SK-N-MC (cell line): ENCODE measurements around the gene IFT80.

Source experiments
- EZH2 ChIP-seq: fragments of 200-600 bp; sonication (generic); IDR thresholded peaks from one replicate; pipeline ENCODE4 v1.6.1; 2017; ENCODE audit warnings: antibody characterized with exemption
- FOXP2 ChIP-seq: optimal IDR thresholded peaks from 2 replicates; pipeline ENCODE3; 2011; ENCODE audit warnings: mild to moderate bottlenecking, moderate library complexity; ENCODE audit not compliant: insufficient read depth; ENCODE audit errors: extremely low read length, control extremely low read depth
- POLR2AphosphoS5 ChIP-seq: IDR thresholded peaks from 2 replicates; pipeline ENCODE4 v1.6.1; 2012; ENCODE audit warnings: mild to moderate bottlenecking, low read depth, low read length, borderline replicate concordance

DNA sequence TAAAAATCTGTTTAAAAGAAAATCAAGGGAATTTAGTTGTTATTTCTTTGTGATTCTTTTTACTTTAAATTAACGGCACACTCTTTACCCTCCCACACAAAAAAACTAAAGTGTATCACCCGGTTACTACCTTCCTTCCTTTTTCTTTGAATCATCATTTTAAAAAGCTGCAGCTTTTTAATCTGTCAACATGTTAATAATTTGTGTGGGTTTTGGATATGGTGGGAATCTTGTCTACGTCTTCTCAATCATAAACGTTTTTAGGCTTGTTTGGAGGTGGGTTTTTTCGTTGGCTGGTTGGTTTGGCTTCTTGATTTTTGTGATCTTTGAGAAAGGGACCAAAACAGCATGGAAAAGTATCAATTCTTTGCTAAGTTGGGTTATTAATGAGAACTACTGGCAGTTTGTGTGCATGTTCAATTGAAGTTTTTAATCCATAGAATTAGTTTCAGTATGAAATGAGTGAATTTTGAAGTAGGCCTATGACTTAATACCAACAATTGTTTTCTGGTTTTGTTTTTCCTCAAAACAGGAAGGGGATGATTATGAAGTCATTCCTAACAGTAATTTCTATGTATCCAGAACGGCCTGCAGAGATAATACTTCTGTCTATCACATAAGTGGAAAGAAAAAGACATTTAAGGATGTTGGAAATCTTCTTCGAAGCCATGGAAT, 4.9 kb upstream of the IFT80 start:
- no peak for TF ChIP-seq POLR2AphosphoS5
- TF ChIP-seq EZH2: no peak
- no peak for TF ChIP-seq FOXP2
